H9 (cell line): Measurements from ENCODE around the gene EIF2D. TPM values are rescaled to one million over a fixed set of nuclear protein-coding genes. Genes with fewer than 3 reads are reported as not detected.

Source experiments
- DNase-seq: peaks from one replicate; pipeline ENCODE4 v3.0.0-alpha.2; 2017
- H2AFZ ChIP-seq: one replicate; pipeline ENCODE4 v1.6.1; 2013; ENCODE audit warnings: mild to moderate bottlenecking, low read length, control low read depth, moderate library complexity
- H2AK5ac ChIP-seq: 2 replicates; pipeline ENCODE4 v1.6.1; 2013; ENCODE audit warnings: low read length, control low read depth, mixed read lengths; ENCODE audit not compliant: insufficient read length
- H2BK120ac ChIP-seq: one replicate; pipeline ENCODE4 v1.6.1; 2013; ENCODE audit warnings: low read depth, mild to moderate bottlenecking, low read length, control low read depth, inconsistent platforms; ENCODE audit not compliant: poor library complexity, severe bottlenecking
- H2BK12ac ChIP-seq: 2 replicates; pipeline ENCODE4 v1.6.1; 2013; ENCODE audit warnings: low read length, control low read depth, mixed read lengths, low read depth; ENCODE audit not compliant: insufficient read length
- H2BK15ac ChIP-seq: 2 replicates; pipeline ENCODE4 v1.6.1; 2013; ENCODE audit warnings: low read depth, low read length, control low read depth
- H2BK20ac ChIP-seq: one replicate; pipeline ENCODE4 v1.6.1; 2013; ENCODE audit warnings: low read depth, mild to moderate bottlenecking, low read length, control low read depth, inconsistent platforms; ENCODE audit not compliant: poor library complexity, severe bottlenecking
- H2BK5ac ChIP-seq: 2 replicates; pipeline ENCODE4 v1.6.1; 2013; ENCODE audit warnings: low read length, control low read depth, mixed read lengths; ENCODE audit not compliant: insufficient read length
- H3K14ac ChIP-seq: 2 replicates; pipeline ENCODE4 v1.6.1; 2013; ENCODE audit warnings: low read length, control low read depth; ENCODE audit not compliant: insufficient read depth
- H3K18ac ChIP-seq: 2 replicates; pipeline ENCODE4 v1.6.1; 2013; ENCODE audit warnings: low read depth, mild to moderate bottlenecking, mixed read lengths, low read length, control low read depth; ENCODE audit not compliant: insufficient read length
- H3K23ac ChIP-seq: 2 replicates; pipeline ENCODE4 v1.6.1; 2013; ENCODE audit warnings: low read length, control low read depth, mixed read lengths, low read depth; ENCODE audit not compliant: insufficient read length
- H3K23me2 ChIP-seq: 2 replicates; pipeline ENCODE4 v1.6.1; 2013; ENCODE audit warnings: low read depth, mild to moderate bottlenecking, mixed read lengths, low read length, control low read depth; ENCODE audit not compliant: insufficient read length, poor library complexity, severe bottlenecking
- H3K27ac ChIP-seq: 2 replicates; pipeline ENCODE4 v1.5.1; 2013; ENCODE audit warnings: low read length, control low read depth, mixed read lengths, low read depth; ENCODE audit not compliant: insufficient read length
- H3K27me3 ChIP-seq: 2 replicates; pipeline ENCODE4 v1.6.1; 2013; ENCODE audit warnings: low read length, control low read depth, inconsistent platforms; ENCODE audit not compliant: insufficient read depth
- H3K4ac ChIP-seq: 2 replicates; pipeline ENCODE4 v1.6.1; 2013; ENCODE audit warnings: low read depth, mild to moderate bottlenecking, control low read depth, inconsistent platforms, low read length, moderate library complexity
- H3K4me1 ChIP-seq: 2 replicates; pipeline ENCODE4 v1.6.1; 2013; ENCODE audit warnings: low read length, control low read depth, inconsistent platforms; ENCODE audit not compliant: insufficient read depth
- H3K4me2 ChIP-seq: 2 replicates; pipeline ENCODE4 v1.6.1; 2013; ENCODE audit warnings: low read length, control low read depth, mixed read lengths; ENCODE audit not compliant: insufficient read length, insufficient read depth
- H3K56ac ChIP-seq: 2 replicates; pipeline ENCODE4 v1.6.1; 2013; ENCODE audit warnings: low read depth, mild to moderate bottlenecking, mixed read lengths, low read length, control low read depth; ENCODE audit not compliant: insufficient read length
- H3K79me1 ChIP-seq: 2 replicates; pipeline ENCODE4 v1.6.1; 2013; ENCODE audit warnings: low read depth, mild to moderate bottlenecking, moderate library complexity, low read length, control low read depth, inconsistent platforms; ENCODE audit not compliant: insufficient read depth, poor library complexity, severe bottlenecking
- H3K79me2 ChIP-seq: 2 replicates; pipeline ENCODE4 v1.6.1; 2013; ENCODE audit warnings: low read length, control low read depth, inconsistent platforms; ENCODE audit not compliant: insufficient read depth
- H3K9ac ChIP-seq: 2 replicates; pipeline ENCODE4 v1.6.1; 2013; ENCODE audit warnings: low read length, control low read depth, mixed read lengths; ENCODE audit not compliant: insufficient read length; ENCODE audit errors: extremely low read depth
- H3K9me3 ChIP-seq: one replicate; pipeline ENCODE4 v1.6.1; 2013; ENCODE audit warnings: low read depth, low read length, inconsistent platforms; ENCODE audit not compliant: control insufficient read depth
- H3T11ph ChIP-seq: one replicate; pipeline ENCODE4 v1.6.1; 2013; ENCODE audit warnings: mild to moderate bottlenecking, low read length, control low read depth, inconsistent platforms
- H4K20me1 ChIP-seq: one replicate; pipeline ENCODE4 v1.6.1; 2013; ENCODE audit not compliant: control insufficient read depth, insufficient read length, insufficient read depth
- H4K5ac ChIP-seq: 2 replicates; pipeline ENCODE4 v1.6.1; 2013; ENCODE audit warnings: low read depth, mild to moderate bottlenecking, mixed read lengths, low read length, control low read depth; ENCODE audit not compliant: insufficient read length
- H4K8ac ChIP-seq: replicated peaks from 2 replicates; pipeline ENCODE4 v1.6.1; 2013; ENCODE audit warnings: low read length, control low read depth, mixed read lengths, low read depth; ENCODE audit not compliant: insufficient read length
- H4K91ac ChIP-seq: 2 replicates; pipeline ENCODE4 v1.6.1; 2013; ENCODE audit warnings: low read depth, mild to moderate bottlenecking, moderate library complexity, mixed read lengths, low read length, control low read depth; ENCODE audit not compliant: insufficient read length
- H3K27ac Mint-ChIP-seq, 3 experiments: 2 replicates in 2 of 3; 3 replicates in 1 of 3; pipeline ENCODE4 v1.8.0; 2020 to 2021; ENCODE audit warnings: mixed read lengths in 3 of 3, mild to moderate bottlenecking in 1 of 3, moderate library complexity in 1 of 3
- H3K27me3 Mint-ChIP-seq: 2 replicates; pipeline ENCODE4 v1.8.0; 2021; ENCODE audit warnings: low read depth, mild to moderate bottlenecking, moderate library complexity, mixed read lengths
- H3K36me3 Mint-ChIP-seq, 3 experiments: 2 replicates in 2 of 3; 3 replicates in 1 of 3; pipeline ENCODE4 v1.8.0; 2020 to 2021; ENCODE audit warnings: low read depth in 3 of 3, mixed read lengths in 3 of 3; ENCODE audit not compliant: insufficient read depth in 1 of 3
- H3K4me1 Mint-ChIP-seq, 2 experiments: 2 replicates each; pipeline ENCODE4 v1.8.0; 2020; ENCODE audit warnings: mixed read lengths in 2 of 2
- H3K4me3 Mint-ChIP-seq, 2 experiments: 2 replicates in 1 of 2; 3 replicates in 1 of 2; pipeline ENCODE4 v1.8.0; 2020 to 2021; ENCODE audit warnings: mild to moderate bottlenecking in 2 of 2, mixed read lengths in 2 of 2, moderate library complexity in 1 of 2
- H3K9me3 Mint-ChIP-seq, 2 experiments: 2 replicates in 1 of 2; 3 replicates in 1 of 2; pipeline ENCODE4 v1.8.0; 2020; ENCODE audit warnings: mild to moderate bottlenecking in 2 of 2, mixed read lengths in 2 of 2, moderate library complexity in 1 of 2
- CTCF ChIP-seq: fragments of 200-600 bp; sonication (generic); conservative IDR thresholded peaks from 3 replicates; pipeline ENCODE4 v1.8.0; 2021; ENCODE audit warnings: antibody characterized with exemption, mild to moderate bottlenecking
- WGBS: extraction: QIAGEN DNeasy Blood & Tissue Kit; methylation state at CpG from one replicate; pipeline ENCODE4 v1.1.7; 2013; ENCODE audit warnings: missing lambda C conversion rate, low lambda C conversion rate, mixed read lengths; ENCODE audit not compliant: insufficient read length; ENCODE audit errors: extremely low coverage; 5-methylcytosine and 5-hydroxymethylcytosine counted together
- total RNA-seq: library from RNA; stranded (reverse); gene quantifications from 2 replicates; pipeline ENCODE4 v1.2.1, GENCODE V29; 2021

Gene EIF2D
- total RNA-seq, 1 experiment from 2014 or later: 35.8 TPM

GRCh38 chr1:206656936-206657335 is 44.7 kb upstream of the EIF2D start:
- no peaks in the 10 kb centered on the region for H3K79me2 ChIP-seq
- Mint-ChIP-seq H3K4me1 (peaks cover 14 to 16% of the 10 kb centered on the region in 2 experiments), H3K36me3 (no peaks in the 10 kb centered on the region; a peak in 1 of 7 replicates), H3K27me3 (peaks cover 53% of the 10 kb centered on the region), H3K9me3 (no peaks in the 10 kb centered on the region), H3K27ac (no peak overlapping the region), H3K4me3 (no peak overlapping the region)
- no peak overlapping the region for H3K27ac ChIP-seq
- H3K9me3 ChIP-seq: no peaks in the 10 kb centered on the region
- no peaks in the 10 kb centered on the region for H3K23me2 ChIP-seq
- H2BK12ac ChIP-seq: no peak overlapping the region
- no peak for TF ChIP-seq CTCF
- no peak overlapping the region for H3T11ph ChIP-seq
- no peak overlapping the region for H3K9ac ChIP-seq
- H4K5ac ChIP-seq: no peak overlapping the region
- H3K4ac ChIP-seq: no peak overlapping the region
- no peaks in the 10 kb centered on the region for H3K79me1 ChIP-seq
- peaks cover 2% of the 10 kb centered on the region; the same call in 1 of the 2 replicates for H3K27me3 ChIP-seq
- no peak overlapping the region for H3K56ac ChIP-seq
- H3K4me1 ChIP-seq: peaks cover 4% of the 10 kb centered on the region
- H3K23ac ChIP-seq: no peak overlapping the region
- WGBS: no CpG with 5 or more reads among the region's 3 CpGs
- H3K4me2 ChIP-seq: no peak overlapping the region
- no peak overlapping the region for H2AFZ ChIP-seq
- DNase-seq: no peak
- H4K91ac ChIP-seq: no peak overlapping the region
- no peak overlapping the region for H2AK5ac ChIP-seq
- H2BK15ac ChIP-seq: no peak overlapping the region
- H4K8ac ChIP-seq: no peak overlapping the region
- H2BK120ac ChIP-seq: no peak overlapping the region
- no peak overlapping the region for H2BK20ac ChIP-seq
- no peak overlapping the region for H3K18ac ChIP-seq
- H2BK5ac ChIP-seq: no peak overlapping the region
- H3K14ac ChIP-seq: no peak overlapping the region
- no peaks in the 10 kb centered on the region for H4K20me1 ChIP-seq
